NCI-H146 treated with DMSO at 0.1 percent for 48 hours (cell line): ENCODE measurements around the gene IFNA10.
"Not testable (repeated sequence)": the region's sequence is repeated elsewhere in the genome, so short reads cannot be mapped to it uniquely, and the experiment has no call there.

Experiments used
- DNase-seq: peaks from one replicate; lab custom pipeline; 2025; ENCODE audit not compliant: unreplicated experiment; lab: John Stamatoyannopoulos, UW

IFNA10 gene

DNA sequence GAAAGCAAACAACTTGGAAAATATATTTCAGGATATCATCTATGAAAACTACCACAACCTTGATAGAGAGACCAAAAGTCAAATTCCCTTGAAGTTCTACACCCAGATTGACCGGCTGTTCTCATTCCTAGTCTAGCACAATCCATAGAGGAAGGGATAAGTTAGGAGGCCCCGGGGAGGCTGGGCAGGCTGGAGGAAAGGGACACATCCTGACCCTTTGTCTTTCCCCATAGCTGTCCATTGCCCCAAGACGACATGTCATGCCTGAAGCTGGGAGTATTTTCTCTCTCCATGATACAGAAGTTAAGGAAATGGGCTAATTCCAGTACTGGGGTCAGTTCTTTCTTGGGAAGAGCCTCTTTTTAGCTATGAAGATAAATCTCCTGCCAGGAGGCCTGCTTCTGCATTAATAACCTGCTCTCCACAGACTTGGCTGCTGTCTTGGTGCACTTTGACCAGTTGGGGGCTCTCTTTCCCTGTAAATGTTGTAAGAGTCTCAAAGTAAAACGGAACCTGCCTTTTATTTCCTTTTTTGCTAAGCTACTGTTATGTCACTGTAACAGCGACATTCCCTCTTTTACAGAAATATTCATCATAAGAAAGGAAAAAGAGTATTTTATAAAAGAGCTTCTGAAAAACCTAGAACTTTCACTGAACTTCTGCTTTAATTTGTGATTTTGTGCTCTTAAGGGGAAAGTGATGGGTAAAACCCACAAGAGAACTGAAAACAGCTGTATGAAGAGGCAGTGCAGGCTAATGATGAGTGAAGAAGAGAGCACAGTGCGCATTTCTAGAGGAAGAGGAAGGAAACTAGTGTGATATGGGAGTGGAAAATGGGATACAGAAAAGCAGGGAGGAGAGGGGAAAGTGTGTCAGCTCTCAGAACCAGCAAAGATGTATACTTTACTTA lies 11.8 kb downstream of the IFNA10 start:
- DNase-seq: not testable (repeated sequence)

DNA sequence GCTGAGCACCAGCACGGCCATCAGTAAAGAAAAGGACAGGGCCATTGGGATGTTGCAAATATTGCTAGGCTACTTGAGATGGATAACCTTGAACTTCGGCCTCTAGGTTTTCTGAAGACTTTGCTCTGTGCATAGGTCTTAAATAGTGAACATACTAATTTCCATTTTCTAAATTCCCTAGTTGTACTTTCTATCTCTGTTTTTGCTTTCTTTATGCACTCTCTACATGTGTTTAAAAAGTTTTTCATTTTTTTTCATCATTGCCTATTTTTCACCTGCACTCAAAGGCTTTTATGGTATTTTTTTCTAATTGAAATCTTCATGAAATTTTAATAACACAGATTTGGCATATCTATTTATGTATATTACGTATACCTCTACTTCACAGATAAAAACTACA lies 19.5 kb downstream of the IFNA10 start, which contains the start of gene IFNA4:
Gene IFNA4, minus strand, starts transcription at position 101 of the 400 bp plus-strand sequence. Its CDS starts 56 bp downstream, at position 45.
- DNase-seq: not testable (repeated sequence)

DNA sequence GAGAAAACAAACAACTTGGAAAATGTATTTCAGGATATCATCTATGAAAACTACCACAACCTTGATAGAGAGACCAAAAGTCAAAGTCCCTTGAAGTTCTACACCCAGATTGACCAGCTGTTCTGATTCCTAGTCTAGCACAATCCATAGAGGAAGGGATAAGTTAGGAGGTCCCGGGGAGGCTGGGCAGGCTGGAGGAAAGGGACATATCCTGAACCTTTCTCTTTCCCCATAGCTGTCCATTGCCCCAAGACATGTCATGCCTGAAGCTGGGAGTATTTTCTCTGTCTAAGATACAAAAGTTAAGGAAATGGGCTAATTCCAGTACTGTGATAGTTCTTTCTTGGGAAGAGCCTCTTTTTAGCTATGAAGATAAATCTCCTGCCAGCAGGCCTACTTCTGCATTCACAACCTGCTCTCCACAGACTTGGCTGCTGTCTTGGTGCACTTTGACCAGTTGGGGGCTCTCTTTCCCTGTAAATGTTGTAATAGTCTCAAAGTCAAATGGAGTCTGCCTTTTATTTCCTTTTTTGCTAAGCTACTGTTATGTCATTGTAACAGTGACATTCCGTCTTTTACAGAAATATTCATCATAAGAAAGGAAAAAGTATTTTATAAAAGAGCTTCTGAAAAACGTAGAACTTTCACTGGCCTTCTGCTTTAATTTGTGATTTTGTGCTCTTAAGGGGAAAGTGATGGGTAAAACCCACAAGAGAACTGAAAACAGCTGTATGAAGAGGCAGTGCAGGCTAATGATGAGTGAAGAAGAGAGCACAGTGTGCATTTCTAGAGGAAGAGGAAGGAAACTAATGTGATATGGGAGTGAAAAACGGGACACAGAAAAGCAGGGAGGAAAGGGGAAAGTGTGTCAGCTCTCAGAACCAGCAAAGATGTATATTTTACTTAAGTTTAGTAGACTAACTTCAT lies 23.9 kb downstream of the IFNA10 start:
- not testable (repeated sequence) for DNase-seq

DNA sequence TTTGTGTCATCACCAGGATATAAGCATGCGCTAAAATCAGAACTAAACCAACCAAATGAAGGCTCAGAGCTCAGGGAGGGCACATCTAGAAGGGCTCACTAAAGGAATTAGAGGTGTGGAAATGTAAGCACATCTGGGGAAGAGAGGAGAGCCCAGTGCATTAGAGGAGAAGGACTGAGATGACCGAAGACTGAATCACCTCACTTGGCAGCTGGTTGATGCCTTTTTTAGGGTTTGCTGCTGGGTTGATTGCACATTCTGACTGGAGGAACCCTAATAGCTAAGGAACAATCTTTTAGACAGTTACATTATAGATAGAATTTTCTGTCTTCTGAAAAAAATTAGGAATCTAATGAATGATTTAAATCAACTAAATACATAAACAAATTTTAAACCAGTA lies 32.3 kb downstream of the IFNA10 start:
- DNase-seq: no peak

DNA sequence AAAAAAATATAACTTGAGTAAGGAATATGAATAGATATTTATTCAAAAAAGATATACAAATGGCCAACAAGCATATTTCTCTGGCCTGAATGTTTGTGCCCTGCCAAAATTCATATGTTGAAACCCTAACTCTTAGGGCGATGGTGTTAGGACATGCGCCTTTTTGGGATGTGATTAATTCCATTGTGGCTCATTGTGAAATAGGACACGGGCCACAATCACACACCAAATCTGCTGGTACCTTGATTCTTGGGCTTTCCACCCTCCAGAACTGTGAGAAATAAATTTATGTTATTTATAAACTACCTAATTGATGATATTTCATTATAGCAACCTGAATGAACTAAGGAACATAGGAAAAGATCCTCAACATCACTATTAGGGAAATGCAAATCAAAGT lies 34.8 kb downstream of the IFNA10 start:
- DNase-seq: no peak

DNA sequence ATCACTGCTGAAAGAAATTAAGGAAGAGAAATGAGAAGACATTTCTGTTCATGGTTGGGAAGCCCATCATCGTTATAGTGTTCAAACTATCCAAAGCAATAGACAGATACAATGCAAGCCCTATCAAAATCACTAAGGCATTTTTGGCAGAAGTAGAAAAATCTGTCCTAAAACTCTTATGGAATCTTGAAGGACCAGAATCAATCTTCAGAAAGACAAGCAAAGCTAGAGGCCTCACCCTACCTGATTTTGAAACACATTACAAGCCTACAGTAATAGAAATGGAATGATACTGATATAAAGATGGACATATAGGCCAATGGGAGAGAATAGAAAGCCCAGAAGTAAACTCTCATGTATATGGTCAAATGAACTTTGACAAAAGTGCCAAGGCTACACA lies 35.6 kb downstream of the IFNA10 start:
- no peak for DNase-seq

DNA sequence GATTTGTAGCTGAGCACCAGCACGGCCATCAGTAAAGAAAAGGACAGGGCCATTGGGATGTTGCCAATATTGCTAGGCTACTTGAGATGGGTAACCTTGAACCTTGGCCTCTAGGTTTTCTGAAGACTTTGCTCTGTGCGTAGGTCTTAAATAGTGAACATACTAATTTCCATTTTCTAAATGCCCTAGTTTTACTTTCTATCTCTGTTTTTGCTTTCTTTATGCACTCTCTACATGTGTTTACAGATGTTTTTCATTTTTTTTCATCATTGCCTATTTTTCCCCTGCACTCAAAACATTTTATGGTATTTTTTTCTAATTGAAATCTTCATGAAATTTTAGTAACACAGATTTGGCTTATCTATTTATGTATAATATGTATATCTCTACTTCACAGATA lies 40.4 kb downstream of the IFNA10 start, which contains the start of gene IFNA21:
Gene IFNA21, minus strand, starts transcription at position 101 of the 400 bp plus-strand sequence. Its CDS starts 48 bp downstream, at position 53.
- DNase-seq: not testable (repeated sequence)

DNA sequence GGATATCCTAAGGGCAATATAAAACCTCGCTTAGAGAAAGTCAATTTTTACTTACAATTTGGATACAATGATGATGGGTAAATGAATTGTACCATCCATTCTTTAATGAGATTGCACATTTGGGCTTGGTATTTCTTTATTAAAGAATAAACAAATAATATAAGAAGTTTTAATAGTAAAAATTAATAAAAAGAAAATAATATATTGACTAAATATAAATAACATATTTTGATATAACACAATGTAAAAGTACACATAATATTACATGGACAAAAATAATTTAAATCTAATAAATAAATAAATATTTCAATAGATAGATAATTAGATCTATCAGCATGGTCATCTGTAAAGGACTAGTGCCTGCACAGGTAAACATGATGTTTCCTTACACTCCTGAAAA lies 41.4 kb downstream of the IFNA10 start:
- no peak for DNase-seq

DNA sequence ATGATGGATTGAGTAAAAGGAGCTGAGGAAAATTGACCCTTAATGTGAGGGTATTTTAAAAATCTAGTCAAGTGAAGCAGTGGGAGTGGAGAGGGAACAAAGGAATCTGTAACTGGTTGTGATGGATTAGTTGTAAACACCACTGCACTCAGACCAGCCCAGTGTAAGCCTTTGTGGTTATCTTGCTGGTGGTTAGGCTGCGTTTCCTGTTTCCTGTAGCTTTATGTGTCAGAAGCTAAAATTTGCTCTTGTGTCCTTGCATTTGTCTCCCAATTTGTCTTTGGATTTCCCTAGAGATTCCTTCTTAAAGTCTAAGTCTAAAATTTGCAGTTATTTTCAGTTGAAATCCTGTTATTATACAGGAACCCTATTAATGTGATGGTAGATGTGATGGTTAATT lies 46.8 kb downstream of the IFNA10 start:
- no peak for DNase-seq
